Ectodermal cell (in vitro differentiated cells): Measurements from ENCODE around the gene TPSAB1.
"Not testable (repeated sequence)": the region's sequence is repeated elsewhere in the genome, so short reads cannot be mapped to it uniquely, and the experiment has no call there.

ENCODE experiments used
- H3K27ac ChIP-seq: 2 replicates; pipeline ENCODE4 v1.7.0; 2013; ENCODE audit warnings: mild to moderate bottlenecking, low read depth, low read length; ENCODE audit not compliant: insufficient read depth, poor library complexity, severe bottlenecking
- H3K27me3 ChIP-seq: 2 replicates; pipeline ENCODE4 v1.7.0; 2013; ENCODE audit warnings: mild to moderate bottlenecking, low read length; ENCODE audit not compliant: insufficient read depth, control insufficient read depth, poor library complexity, severe bottlenecking
- H3K36me3 ChIP-seq: one replicate; pipeline ENCODE4 v1.7.0; 2013; ENCODE audit warnings: low read length; ENCODE audit not compliant: control insufficient read depth, insufficient read depth
- H3K4me1 ChIP-seq: one replicate; pipeline ENCODE4 v1.7.0; 2013; ENCODE audit warnings: low read length; ENCODE audit not compliant: control insufficient read depth, insufficient read depth
- H3K4me3 ChIP-seq: 2 replicates; pipeline ENCODE4 v1.7.0; 2013; ENCODE audit warnings: low read depth, low read length, control low read depth; ENCODE audit not compliant: insufficient read depth
- H3K9me3 ChIP-seq: 2 replicates; pipeline ENCODE4 v1.7.0; 2013; ENCODE audit warnings: mild to moderate bottlenecking, low read length, moderate library complexity; ENCODE audit not compliant: control insufficient read depth
- WGBS, 2 experiments: methylation state at CpG; one replicate each; pipeline ENCODE4 v1.1.7; 2013; ENCODE audit warnings: missing lambda C conversion rate in 2 of 2; 5-methylcytosine and 5-hydroxymethylcytosine counted together

TPSAB1 gene

GRCh38 chr16:1232049-1232748 lies 8.3 kb upstream of the TPSAB1 start:
- H3K27me3 ChIP-seq, H3K36me3 ChIP-seq, H3K4me1 ChIP-seq, H3K27ac ChIP-seq, H3K9me3 ChIP-seq, H3K4me3 ChIP-seq: not testable (repeated sequence)
- no CpG with 5 or more reads among the region's 47 CpGs for WGBS, 2 experiments

- not testable (repeated sequence) for H3K27me3 ChIP-seq, H3K4me1 ChIP-seq, H3K9me3 ChIP-seq, H3K27ac ChIP-seq, H3K36me3 ChIP-seq, H3K4me3 ChIP-seq
- no CpG with 5 or more reads among the region's 29 CpGs for WGBS, 2 experiments
These were observed 3.8 kb upstream of the TPSAB1 start for GRCh38 chr16:1236659-1237058.

- 88 to 93% methylated on average over 9 of the region's 9 CpGs for WGBS, 2 experiments
- H3K4me1 ChIP-seq: no peaks in the 10 kb centered on the region
- no peak overlapping the region for H3K27ac ChIP-seq
- H3K27me3 ChIP-seq: no peaks in the 10 kb centered on the region
- H3K4me3 ChIP-seq: no peak overlapping the region
- H3K9me3 ChIP-seq: no peaks in the 10 kb centered on the region
- no peaks in the 10 kb centered on the region for H3K36me3 ChIP-seq
These were observed 2.5 kb upstream of the TPSAB1 start for GRCh38 chr16:1237990-1238389.

GRCh38 chr16:1238909-1239308 lies 1.6 kb upstream of the TPSAB1 start:
- H3K27me3 ChIP-seq, H3K4me3 ChIP-seq, H3K27ac ChIP-seq, H3K9me3 ChIP-seq, H3K4me1 ChIP-seq, H3K36me3 ChIP-seq: not testable (repeated sequence)
- WGBS, 2 experiments: 90 to 93% methylated on average over 16 to 18 of the region's 23 CpGs

- WGBS, 2 experiments: 88 to 91% methylated on average over 6 of the region's 9 CpGs
- not testable (repeated sequence) for H3K27ac ChIP-seq
These were observed 930 bp upstream of the TPSAB1 start for GRCh38 chr16:1239575-1239974.

GRCh38 chr16:1241081-1241480 lies 576 bp downstream of the TPSAB1 start:
- H3K9me3 ChIP-seq, H3K4me3 ChIP-seq, H3K4me1 ChIP-seq, H3K36me3 ChIP-seq, H3K27me3 ChIP-seq, H3K27ac ChIP-seq: not testable (repeated sequence)
- 95 to 96% methylated on average over 10 of the region's 15 CpGs for WGBS, 2 experiments

More at GRCh38 chr16:1239575-1239974, 930 bp upstream of the TPSAB1 start:
- H3K36me3 ChIP-seq, H3K27me3 ChIP-seq, H3K4me1 ChIP-seq, H3K9me3 ChIP-seq, H3K4me3 ChIP-seq: not testable (repeated sequence)

GRCh38 chr16:1243363-1243762 lies 2.9 kb downstream of the TPSAB1 start:
- H3K4me3 ChIP-seq, H3K4me1 ChIP-seq, H3K27ac ChIP-seq, H3K9me3 ChIP-seq, H3K36me3 ChIP-seq: not testable (repeated sequence)
- peaks cover 30% of the 10 kb centered on the region for H3K27me3 ChIP-seq
- WGBS, 2 experiments: 74 to 78% methylated on average over 6 of the region's 11 CpGs

- H3K27ac ChIP-seq, H3K4me3 ChIP-seq, H3K4me1 ChIP-seq, H3K36me3 ChIP-seq, H3K9me3 ChIP-seq: not testable (repeated sequence)
- 83 to 87% methylated on average over 30 to 31 of the region's 32 CpGs for WGBS, 2 experiments
- H3K27me3 ChIP-seq: peaks cover 30% of the 10 kb centered on the region
These were observed 3.7 kb downstream of the TPSAB1 start for GRCh38 chr16:1243907-1244850.

- no peaks in the 10 kb centered on the region for H3K9me3 ChIP-seq
- H3K36me3 ChIP-seq: no peaks in the 10 kb centered on the region
- H3K4me3 ChIP-seq: no peak overlapping the region
- peaks cover 30% of the 10 kb centered on the region for H3K27me3 ChIP-seq
- WGBS, 2 experiments: 93 to 94% methylated on average over 12 of the region's 12 CpGs
- no peak overlapping the region for H3K27ac ChIP-seq
- no peaks in the 10 kb centered on the region for H3K4me1 ChIP-seq
These were observed 4.4 kb downstream of the TPSAB1 start for GRCh38 chr16:1244881-1245280.

- Histone ChIP-seq H3K36me3 (no peaks in the 10 kb centered on the region), H3K4me1 (no peaks in the 10 kb centered on the region), H3K27ac (no peak overlapping the region), H3K27me3 (peaks cover 30% of the 10 kb centered on the region), H3K9me3 (no peaks in the 10 kb centered on the region), H3K4me3 (no peak overlapping the region)
- WGBS, 2 experiments: 81 to 82% methylated on average over 21 to 22 of the region's 22 CpGs
These were observed 5.0 kb downstream of the TPSAB1 start for GRCh38 chr16:1245452-1246020.
